ENCODE results near the gene CPNE7. TPM values are rescaled to one million over a fixed set of nuclear protein-coding genes. Genes with fewer than 3 reads are reported as not detected.

CPNE7 gene
- polyA plus RNA-seq, 1 donor from 2014 or later, result 0.15 TPM

DNA sequence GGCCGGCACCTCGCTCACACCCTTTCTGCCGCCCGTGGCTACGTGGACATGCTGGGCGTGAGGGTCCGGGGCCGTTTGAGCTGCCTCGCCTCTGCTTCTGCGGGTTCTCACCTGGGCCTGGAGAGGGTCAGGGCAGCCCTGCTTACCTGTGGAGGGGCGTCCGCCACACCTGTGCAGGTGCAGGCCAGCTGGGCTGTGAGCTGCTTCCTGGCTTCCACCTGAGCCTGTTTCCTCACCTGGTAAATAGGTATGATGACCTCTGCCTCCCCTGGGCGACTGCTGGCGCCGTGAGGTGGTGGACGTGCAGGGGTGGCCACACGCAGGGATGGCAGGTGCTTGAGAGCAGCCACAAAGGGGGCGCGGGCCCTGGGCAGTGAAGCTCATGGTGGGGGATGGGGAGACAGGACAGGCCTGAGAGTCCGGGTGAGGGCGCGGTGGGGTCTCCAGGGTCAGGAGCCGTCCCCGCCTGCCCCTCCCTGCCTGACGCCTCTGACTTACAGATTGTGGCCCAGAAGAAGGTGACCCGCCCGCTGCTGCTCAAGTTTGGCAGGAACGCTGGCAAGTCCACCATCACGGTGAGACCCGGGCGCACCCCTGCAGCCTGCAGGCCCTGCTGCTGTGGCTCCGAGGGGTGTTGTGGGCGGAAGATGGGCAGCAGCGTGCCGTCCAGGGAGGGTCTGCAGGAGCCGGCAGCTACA, 7.8 kb downstream of the CPNE7 start:
- Histone ChIP-seq H3K36me3 (ENCODE audit: insufficient read depth, low read length) (no peaks in the 10 kb centered on the region), H3F3A (ENCODE audit: insufficient read depth, low read length, poor library complexity, severe bottlenecking) (no peaks in the 10 kb centered on the region), H3K9ac (ENCODE audit: low read length) (no peak overlapping the region), H4K20me1 (ENCODE audit: insufficient read depth) (no peaks in the 10 kb centered on the region), H2AFZ (ENCODE audit: low read depth, low read length) (no peak overlapping the region), H3K9me2 (ENCODE audit: insufficient read depth, low read length) (no peaks in the 10 kb centered on the region), H3K27ac (ENCODE audit: low read length) (no peak overlapping the region), H3K27me3 (ENCODE audit: insufficient read depth, low read depth, low read length) (no peaks in the 10 kb centered on the region), H3K79me2 (replicated peaks; ENCODE audit: insufficient read depth, low read length) (no peaks in the 10 kb centered on the region), H3K4me3 (ENCODE audit: low read length) (no peak overlapping the region), H3K9me3 (ENCODE audit: low read length) (no peaks in the 10 kb centered on the region), H3K4me2 (ENCODE audit: low read length) (no peak overlapping the region)
- TF ChIP-seq, protein P1, sequence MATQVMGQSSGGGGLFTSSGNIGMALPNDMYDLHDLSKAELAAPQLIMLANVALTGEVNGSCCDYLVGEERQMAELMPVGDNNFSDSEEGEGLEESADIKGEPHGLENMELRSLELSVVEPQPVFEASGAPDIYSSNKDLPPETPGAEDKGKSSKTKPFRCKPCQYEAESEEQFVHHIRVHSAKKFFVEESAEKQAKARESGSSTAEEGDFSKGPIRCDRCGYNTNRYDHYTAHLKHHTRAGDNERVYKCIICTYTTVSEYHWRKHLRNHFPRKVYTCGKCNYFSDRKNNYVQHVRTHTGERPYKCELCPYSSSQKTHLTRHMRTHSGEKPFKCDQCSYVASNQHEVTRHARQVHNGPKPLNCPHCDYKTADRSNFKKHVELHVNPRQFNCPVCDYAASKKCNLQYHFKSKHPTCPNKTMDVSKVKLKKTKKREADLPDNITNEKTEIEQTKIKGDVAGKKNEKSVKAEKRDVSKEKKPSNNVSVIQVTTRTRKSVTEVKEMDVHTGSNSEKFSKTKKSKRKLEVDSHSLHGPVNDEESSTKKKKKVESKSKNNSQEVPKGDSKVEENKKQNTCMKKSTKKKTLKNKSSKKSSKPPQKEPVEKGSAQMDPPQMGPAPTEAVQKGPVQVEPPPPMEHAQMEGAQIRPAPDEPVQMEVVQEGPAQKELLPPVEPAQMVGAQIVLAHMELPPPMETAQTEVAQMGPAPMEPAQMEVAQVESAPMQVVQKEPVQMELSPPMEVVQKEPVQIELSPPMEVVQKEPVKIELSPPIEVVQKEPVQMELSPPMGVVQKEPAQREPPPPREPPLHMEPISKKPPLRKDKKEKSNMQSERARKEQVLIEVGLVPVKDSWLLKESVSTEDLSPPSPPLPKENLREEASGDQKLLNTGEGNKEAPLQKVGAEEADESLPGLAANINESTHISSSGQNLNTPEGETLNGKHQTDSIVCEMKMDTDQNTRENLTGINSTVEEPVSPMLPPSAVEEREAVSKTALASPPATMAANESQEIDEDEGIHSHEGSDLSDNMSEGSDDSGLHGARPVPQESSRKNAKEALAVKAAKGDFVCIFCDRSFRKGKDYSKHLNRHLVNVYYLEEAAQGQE (IDR thresholded peaks at IDR 0.05; ENCODE audit: borderline replicate concordance), result no peak

DNA sequence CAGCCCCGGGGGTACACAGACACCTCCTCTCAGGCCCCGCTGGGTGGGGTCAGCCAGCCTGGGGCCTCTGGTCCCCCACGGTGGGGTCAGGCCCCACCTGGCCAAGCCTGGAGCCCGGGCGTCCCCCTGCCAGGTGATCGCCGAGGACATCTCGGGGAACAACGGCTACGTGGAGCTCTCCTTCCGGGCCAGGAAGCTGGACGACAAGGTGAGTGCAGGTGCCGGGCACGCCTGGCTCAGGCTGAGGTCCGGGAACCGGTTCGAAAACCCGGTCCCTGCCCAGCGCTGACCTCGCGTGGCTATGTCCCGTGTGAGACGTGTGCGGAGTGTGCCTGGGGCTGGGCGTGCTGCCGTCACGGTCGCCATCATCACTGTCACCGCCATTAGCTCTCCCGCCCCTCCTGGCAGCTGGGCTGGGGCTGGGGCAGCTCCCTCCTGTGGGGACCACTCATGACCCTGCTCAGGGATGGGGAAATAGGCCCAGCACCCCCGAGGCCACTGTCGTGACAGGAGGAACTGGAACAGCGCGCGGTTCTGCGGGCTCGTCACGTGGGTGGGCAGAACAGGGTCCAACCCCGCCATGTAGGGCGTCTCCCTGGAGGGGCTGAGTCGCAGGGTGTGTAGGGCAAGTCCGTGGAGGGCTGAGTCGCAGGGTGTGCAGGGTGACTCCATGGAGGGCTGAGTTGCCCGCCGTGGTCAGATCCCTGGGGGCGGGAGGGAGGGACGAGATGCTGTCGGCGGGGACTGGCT, 8.5 kb downstream of the CPNE7 start:
- Histone ChIP-seq H3F3A (ENCODE audit: insufficient read depth, low read length, poor library complexity, severe bottlenecking) (no peaks in the 10 kb centered on the region), H3K36me3 (ENCODE audit: insufficient read depth, low read length) (no peaks in the 10 kb centered on the region), H2AFZ (ENCODE audit: low read depth, low read length) (no peak overlapping the region), H3K27ac (ENCODE audit: low read length) (no peak overlapping the region), H3K9me2 (ENCODE audit: insufficient read depth, low read length) (no peaks in the 10 kb centered on the region), H3K4me3 (ENCODE audit: low read length) (no peak overlapping the region), H3K9ac (ENCODE audit: low read length) (no peak overlapping the region), H4K20me1 (ENCODE audit: insufficient read depth) (no peaks in the 10 kb centered on the region), H3K79me2 (replicated peaks; ENCODE audit: insufficient read depth, low read length) (no peaks in the 10 kb centered on the region), H3K27me3 (ENCODE audit: insufficient read depth, low read depth, low read length) (no peaks in the 10 kb centered on the region), H3K4me2 (ENCODE audit: low read length) (no peak overlapping the region), H3K9me3 (ENCODE audit: low read length) (no peaks in the 10 kb centered on the region)
- TF ChIP-seq MXI1 (conservative IDR thresholded peaks at IDR 0.05; ENCODE audit: poor library complexity, severe bottlenecking) (no peak), TAF1 (IDR thresholded peaks at IDR 0.05; ENCODE audit: low read depth) (no peak), EZH2 (IDR thresholded peaks at IDR 0.05; ENCODE audit: borderline replicate concordance, insufficient read depth, low read length, poor library complexity, severe bottlenecking) (no peak), RAD21 (conservative IDR thresholded peaks at IDR 0.05) (no peak), SMC3 (conservative IDR thresholded peaks at IDR 0.05; ENCODE audit: poor library complexity) (no peak), EP300 (conservative IDR thresholded peaks at IDR 0.05; ENCODE audit: poor library complexity, severe bottlenecking) (no peak), POLR2AphosphoS5 (IDR thresholded peaks at IDR 0.05) (no peak)
- TF ChIP-seq, protein P2, sequence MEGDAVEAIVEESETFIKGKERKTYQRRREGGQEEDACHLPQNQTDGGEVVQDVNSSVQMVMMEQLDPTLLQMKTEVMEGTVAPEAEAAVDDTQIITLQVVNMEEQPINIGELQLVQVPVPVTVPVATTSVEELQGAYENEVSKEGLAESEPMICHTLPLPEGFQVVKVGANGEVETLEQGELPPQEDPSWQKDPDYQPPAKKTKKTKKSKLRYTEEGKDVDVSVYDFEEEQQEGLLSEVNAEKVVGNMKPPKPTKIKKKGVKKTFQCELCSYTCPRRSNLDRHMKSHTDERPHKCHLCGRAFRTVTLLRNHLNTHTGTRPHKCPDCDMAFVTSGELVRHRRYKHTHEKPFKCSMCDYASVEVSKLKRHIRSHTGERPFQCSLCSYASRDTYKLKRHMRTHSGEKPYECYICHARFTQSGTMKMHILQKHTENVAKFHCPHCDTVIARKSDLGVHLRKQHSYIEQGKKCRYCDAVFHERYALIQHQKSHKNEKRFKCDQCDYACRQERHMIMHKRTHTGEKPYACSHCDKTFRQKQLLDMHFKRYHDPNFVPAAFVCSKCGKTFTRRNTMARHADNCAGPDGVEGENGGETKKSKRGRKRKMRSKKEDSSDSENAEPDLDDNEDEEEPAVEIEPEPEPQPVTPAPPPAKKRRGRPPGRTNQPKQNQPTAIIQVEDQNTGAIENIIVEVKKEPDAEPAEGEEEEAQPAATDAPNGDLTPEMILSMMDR (IDR thresholded peaks at IDR 0.05; ENCODE audit: poor library complexity, severe bottlenecking), result no peak
- TF ChIP-seq, protein P1 (IDR thresholded peaks at IDR 0.05; ENCODE audit: borderline replicate concordance), result no peak
